Mammary epithelial cell (primary cell): ENCODE results near the gene PTPRJ.

ENCODE experiments used
- CTCF ChIP-seq, 2 donors: IDR thresholded peaks in 1 of 2; conservative IDR thresholded peaks in 1 of 2; 2 replicates each; pipeline ENCODE4 v1.5.1; 2011 to 2012; ENCODE audit warnings: inconsistent platforms in 2 of 2, low read length in 2 of 2, mild to moderate bottlenecking in 2 of 2, control low read depth in 1 of 2, low read depth in 1 of 2; ENCODE audit not compliant: insufficient read depth in 1 of 2; ENCODE audit errors: extremely low read depth in 1 of 2
- EZH2 ChIP-seq: IDR thresholded peaks from 2 replicates; pipeline ENCODE4 v1.6.1; 2012; ENCODE audit warnings: low read length, inconsistent platforms, borderline replicate concordance

- no peak for TF ChIP-seq CTCF (conservative IDR thresholded peaks at IDR 0.05 in 1 of 2, IDR thresholded peaks at IDR 0.05 in 1 of 2; ENCODE audit: extremely low read depth in 1 of 2, insufficient read depth in 1 of 2, low read depth in 1 of 2, low read length in 2 of 2)
- no peak for TF ChIP-seq EZH2
Observed at GRCh38 chr11:47981667-47982404, 1.5 kb downstream of the PTPRJ start.
